Esophagus (tissue), 2 donors: ENCODE measurements around the gene PDLIM7. TPM values are rescaled to one million over a fixed set of nuclear protein-coding genes. Genes with fewer than 3 reads are reported as not detected.

Experiments
- H3K27ac ChIP-seq, 2 donors: one replicate each; pipeline ENCODE4 v1.5.1; 2013; ENCODE audit warnings: low read depth in 2 of 2, mild to moderate bottlenecking in 2 of 2, inconsistent platforms in 1 of 2, low read length in 1 of 2, moderate library complexity in 1 of 2
- H3K27me3 ChIP-seq, 2 donors: one replicate each; pipeline ENCODE4 v1.6.1; 2013; ENCODE audit warnings: low read length in 2 of 2, control low read depth in 1 of 2, mild to moderate bottlenecking in 1 of 2; ENCODE audit not compliant: insufficient read depth in 2 of 2, control insufficient read depth in 1 of 2
- H3K36me3 ChIP-seq, 2 donors: one replicate each; pipeline ENCODE4 v1.6.1; 2013; ENCODE audit warnings: low read length in 1 of 2; ENCODE audit not compliant: control insufficient read depth in 2 of 2, insufficient read depth in 2 of 2
- H3K4me1 ChIP-seq, 2 donors: one replicate each; pipeline ENCODE4 v1.6.1; 2013; ENCODE audit warnings: low read length in 1 of 2; ENCODE audit not compliant: control insufficient read depth in 2 of 2, insufficient read depth in 2 of 2
- H3K4me3 ChIP-seq, 2 donors: one replicate each; pipeline ENCODE4 v1.5.1; 2013; ENCODE audit warnings: low read length in 2 of 2, mild to moderate bottlenecking in 2 of 2, low read depth in 1 of 2, moderate library complexity in 1 of 2
- H3K9me3 ChIP-seq, 2 donors: one replicate each; pipeline ENCODE4 v1.6.1; 2013; ENCODE audit warnings: mild to moderate bottlenecking in 2 of 2, low read depth in 1 of 2, low read length in 1 of 2, moderate library complexity in 1 of 2; ENCODE audit not compliant: control insufficient read depth in 2 of 2, insufficient read depth in 1 of 2
- WGBS, 2 donors: extraction: QIAGEN DNeasy Blood & Tissue Kit; methylation state at CpG; one replicate each; pipeline ENCODE4 v1.1.7; 2013; 5-methylcytosine and 5-hydroxymethylcytosine counted together
- polyA plus RNA-seq, 2 donors: library from polyadenylated mRNA; stranded (reverse); fragments of 200-250 nt; gene quantifications; one replicate each; pipeline ENCODE4 v1.2.3, GENCODE V29; 2013
- donor health status: healthy with polysubstance abuse.
- donor health status: Bipolar disorder and iron deficiency.

PDLIM7 gene
- polyA plus RNA-seq, 2 donors: 65.4 to 102 TPM

DNA sequence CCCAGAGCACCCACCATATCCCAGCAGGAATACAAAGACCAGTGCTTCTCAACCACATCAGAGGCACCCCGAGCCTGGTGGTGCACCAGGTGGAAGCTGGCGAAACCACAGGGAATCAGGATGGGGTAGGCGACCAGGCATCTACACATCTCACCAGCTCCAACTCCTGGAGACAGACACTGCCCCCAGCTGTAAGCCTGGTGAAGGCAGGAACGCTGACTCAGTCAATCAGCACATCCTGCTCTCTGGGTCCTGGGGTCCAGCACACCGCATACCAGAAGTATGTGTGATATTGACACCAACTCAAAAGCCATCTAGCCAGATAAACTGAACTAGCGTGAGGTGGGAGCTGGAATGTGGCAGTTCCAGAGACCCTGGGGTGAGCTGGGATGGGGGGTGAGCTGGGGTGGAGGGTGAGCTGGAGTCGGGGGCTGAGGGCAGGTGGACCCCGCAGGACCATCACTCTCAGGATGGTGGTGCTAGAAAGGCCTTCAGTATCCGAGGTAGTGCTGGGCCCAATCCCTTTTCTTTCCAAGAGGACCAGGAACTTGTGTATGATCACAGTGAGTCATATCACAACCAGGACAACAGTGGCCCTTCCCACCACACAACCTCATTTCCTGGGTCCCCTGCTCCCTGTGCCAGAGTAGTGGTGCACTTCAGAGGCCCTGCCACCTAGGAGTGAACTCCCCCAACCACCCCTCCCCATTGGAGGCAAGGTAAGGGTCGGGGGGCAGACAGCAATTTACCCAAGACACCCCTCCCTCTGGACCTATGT is 26.5 kb downstream of the PDLIM7 start:
- no peak overlapping the region for H3K4me3 ChIP-seq
- peaks cover 9 to 19% of the 10 kb centered on the region in 2 donors for H3K4me1 ChIP-seq
- H3K27me3 ChIP-seq: no peaks in the 10 kb centered on the region
- H3K36me3 ChIP-seq: peaks cover 2 to 12% of the 10 kb centered on the region in 2 donors
- 81 to 85% methylated on average over 10 of the region's 10 CpGs for WGBS, 2 donors
- H3K9me3 ChIP-seq: no peaks in the 10 kb centered on the region
- H3K27ac ChIP-seq: peak overlapping the region in 1 of 2 donors; percentile 38

- H3K4me3 ChIP-seq: no peak overlapping the region
- H3K27ac ChIP-seq: no peak overlapping the region
Measured at GRCh38 chr5:177469750-177470525, 27.5 kb downstream of the PDLIM7 start.

DNA sequence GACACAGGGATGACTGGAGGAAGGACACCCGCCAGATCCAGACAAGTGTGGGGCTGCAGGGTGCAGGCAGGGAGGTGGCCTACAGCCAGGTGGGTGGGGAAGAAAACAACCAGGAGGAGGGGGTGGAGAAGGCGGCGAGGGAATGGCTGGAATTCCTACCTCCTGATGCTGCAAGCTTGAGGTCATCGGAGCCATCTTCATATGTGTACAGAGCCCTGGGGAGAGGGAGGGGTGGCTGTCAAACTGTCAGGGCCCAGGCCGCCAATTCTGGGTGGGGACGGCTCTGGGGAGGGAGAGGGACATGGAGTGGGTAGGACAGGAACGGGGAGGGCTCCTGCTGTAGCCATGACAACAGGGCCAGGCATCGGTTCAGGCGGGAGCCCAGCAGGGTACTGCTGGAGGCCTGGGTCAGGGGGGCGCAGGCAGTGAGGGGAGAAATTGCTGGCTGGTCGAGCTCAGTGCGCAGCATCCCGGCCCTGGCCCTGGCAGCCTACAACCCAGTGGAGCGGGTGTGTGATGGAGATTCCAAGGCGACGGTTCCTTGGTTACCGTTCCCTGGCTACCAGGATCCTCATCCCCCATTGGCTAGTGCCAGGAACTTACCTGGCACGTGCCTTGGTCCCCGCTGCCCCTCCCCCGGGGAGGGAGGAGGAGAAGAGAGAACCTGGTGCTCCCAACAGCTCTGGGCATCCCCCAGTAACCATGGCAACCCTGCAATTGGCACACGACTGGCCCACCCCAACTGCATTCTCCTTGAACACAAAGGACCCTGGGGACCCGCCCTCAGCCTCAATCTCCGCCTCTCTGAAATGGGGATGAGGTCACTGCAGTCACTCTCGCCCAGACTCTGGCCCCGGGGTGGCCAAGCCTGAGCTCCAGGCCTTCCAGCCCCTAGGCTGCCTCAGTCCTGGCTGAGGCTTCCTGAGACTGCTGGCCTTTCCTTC is 28.4 kb downstream of the PDLIM7 start:
- Histone ChIP-seq H3K27ac (no peak overlapping the region), H3K4me3 (no peak overlapping the region), H3K9me3 (no peaks in the 10 kb centered on the region), H3K36me3 (peaks cover 2 to 14% of the 10 kb centered on the region in 2 donors), H3K4me1 (peaks cover 9 to 19% of the 10 kb centered on the region in 2 donors), H3K27me3 (no peaks in the 10 kb centered on the region)
- WGBS, 2 donors: 63 to 71% methylated on average over 23 to 25 of the region's 25 CpGs

More at GRCh38 chr5:177469750-177470525, 27.5 kb downstream of the PDLIM7 start:
- Histone ChIP-seq H3K36me3 (peaks cover 2 to 14% of the 10 kb centered on the region in 2 donors), H3K9me3 (no peaks in the 10 kb centered on the region), H3K27me3 (no peaks in the 10 kb centered on the region), H3K4me1 (peaks cover 9 to 19% of the 10 kb centered on the region in 2 donors)
- 74 to 86% methylated on average over 8 of the region's 8 CpGs for WGBS, 2 donors

DNA sequence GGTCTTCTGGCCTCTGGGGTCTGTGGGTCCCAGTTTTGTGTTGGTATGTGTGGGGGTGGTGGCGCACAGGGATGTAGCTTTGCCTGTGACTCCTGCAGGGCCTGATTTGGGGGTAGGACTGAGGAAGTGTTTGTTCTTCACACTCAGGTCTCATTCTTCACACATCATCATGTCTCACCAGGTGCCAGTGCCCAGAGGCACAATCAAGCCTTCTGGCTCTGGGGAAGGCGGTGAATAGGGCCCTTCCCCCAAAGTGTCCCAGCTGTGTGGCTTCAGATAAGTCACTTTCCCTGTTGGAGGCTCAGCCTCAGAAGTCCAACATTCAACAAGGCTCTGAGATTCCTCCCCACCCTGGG is 29.1 kb downstream of the PDLIM7 start:
- Histone ChIP-seq H3K27me3 (no peaks in the 10 kb centered on the region), H3K9me3 (no peaks in the 10 kb centered on the region), H3K4me3 (no peak overlapping the region), H3K4me1 (peaks cover 9 to 19% of the 10 kb centered on the region in 2 donors), H3K36me3 (peaks cover 2 to 14% of the 10 kb centered on the region in 2 donors), H3K27ac (no peak overlapping the region)
- 79 to 80% methylated on average over 2 of the region's 2 CpGs for WGBS, 2 donors

- H3K27me3 ChIP-seq: no peaks in the 10 kb centered on the region
- 95% methylated on average over 31 of the region's 31 CpGs for WGBS, 2 donors
- peaks cover 2 to 14% of the 10 kb centered on the region in 2 donors for H3K36me3 ChIP-seq
- peaks cover 6 to 16% of the 10 kb centered on the region in 2 donors for H3K4me1 ChIP-seq
- no peak overlapping the region for H3K4me3 ChIP-seq
- no peaks in the 10 kb centered on the region for H3K9me3 ChIP-seq
- no peak overlapping the region for H3K27ac ChIP-seq
Measured at GRCh38 chr5:177467436-177467835, 30.0 kb downstream of the PDLIM7 start.

DNA sequence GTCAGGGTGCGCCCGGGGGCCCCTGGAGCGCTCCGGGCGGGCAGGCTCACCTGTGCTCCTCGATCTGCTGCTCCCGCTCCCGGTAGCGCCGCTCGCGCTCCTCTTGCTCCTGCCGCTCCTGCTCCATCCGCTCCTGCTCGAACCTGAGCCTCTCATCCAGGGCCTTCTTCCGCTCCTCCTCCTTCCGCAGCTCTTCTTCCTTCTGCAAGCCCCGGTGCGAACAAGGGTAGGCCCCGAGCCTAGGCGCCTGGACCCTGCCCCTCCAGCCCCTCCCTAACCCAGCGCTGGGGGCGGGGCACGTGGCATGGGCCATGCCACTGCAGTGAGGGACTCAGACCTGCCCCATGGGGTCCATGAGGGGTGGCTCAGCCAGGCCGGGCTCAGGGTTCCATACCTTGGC is 30.5 kb downstream of the PDLIM7 start:
- peaks cover 2 to 14% of the 10 kb centered on the region in 2 donors for H3K36me3 ChIP-seq
- 95% methylated on average over 25 of the region's 25 CpGs for WGBS, 2 donors

DNA sequence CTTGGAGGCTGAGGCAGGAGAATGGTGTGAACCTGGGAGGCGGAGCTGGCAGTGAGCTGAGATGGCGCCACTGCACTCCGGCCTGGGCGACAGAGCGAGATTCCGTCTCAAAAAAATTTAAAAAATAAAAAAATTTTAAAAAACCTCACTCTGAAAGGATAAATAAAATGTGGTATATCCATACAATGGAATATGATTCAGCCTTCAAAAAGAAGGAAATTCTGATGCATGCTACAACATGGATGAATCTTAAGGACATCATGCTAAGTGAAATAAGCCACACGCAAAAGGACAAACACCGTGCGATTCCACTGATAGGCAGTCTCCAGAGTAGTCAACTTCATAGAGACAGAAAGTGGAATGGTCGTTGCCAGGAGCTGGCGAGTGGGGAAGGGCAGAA is 32.4 kb downstream of the PDLIM7 start:
- Histone ChIP-seq H3K36me3 (peaks cover 2 to 15% of the 10 kb centered on the region in 2 donors), H3K27me3 (no peaks in the 10 kb centered on the region), H3K9me3 (no peaks in the 10 kb centered on the region), H3K27ac (no peak overlapping the region), H3K4me1 (peaks cover 0 to 4% of the 10 kb centered on the region in 2 donors), H3K4me3 (no peak overlapping the region)
- 96 to 97% methylated on average over 11 of the region's 11 CpGs for WGBS, 2 donors

More for the DNA sequence above, 30.5 kb downstream of the PDLIM7 start:
- peaks cover 4 to 10% of the 10 kb centered on the region in 2 donors for H3K4me1 ChIP-seq
- no peaks in the 10 kb centered on the region for H3K9me3 ChIP-seq
- no peak overlapping the region for H3K4me3 ChIP-seq
- H3K27me3 ChIP-seq: no peaks in the 10 kb centered on the region
- H3K27ac ChIP-seq: no peak overlapping the region

DNA sequence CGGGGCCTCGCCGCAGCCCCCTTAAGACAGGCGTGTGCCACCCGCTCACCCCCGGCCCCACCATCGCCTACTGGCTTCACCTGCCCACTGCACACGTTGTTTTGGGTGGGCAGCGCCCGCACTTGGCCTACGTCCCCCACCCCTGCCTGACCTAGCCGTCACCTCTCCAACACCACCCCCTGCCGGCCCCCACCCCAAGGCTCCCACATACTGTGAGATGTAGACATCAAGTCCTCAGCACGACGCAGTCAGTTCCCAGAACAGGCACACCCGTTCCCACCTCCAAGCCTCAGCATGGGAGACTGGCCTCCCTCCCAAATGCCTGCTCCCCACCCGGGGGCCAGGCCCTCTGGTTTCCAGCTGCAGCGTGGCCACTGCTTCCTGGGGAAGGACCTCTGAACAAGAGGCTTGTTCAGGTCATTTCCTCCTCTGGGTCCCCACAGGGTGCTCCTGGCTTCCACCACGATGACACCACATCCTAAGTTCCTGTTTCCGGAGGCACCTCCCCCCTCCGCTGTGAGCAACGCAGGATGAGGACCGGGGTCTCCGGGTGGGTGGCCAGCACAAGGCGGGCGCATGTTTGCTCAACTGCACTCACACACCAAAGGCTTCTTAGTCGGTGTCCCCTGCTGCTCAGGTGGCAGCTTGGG is 35.3 kb downstream of the PDLIM7 start:
- Histone ChIP-seq H3K4me1 (no peaks in the 10 kb centered on the region), H3K4me3 (no peak overlapping the region), H3K27ac (peak overlapping the region in 1 of 2 donors; percentile 29), H3K36me3 (peaks cover 5 to 15% of the 10 kb centered on the region in 2 donors), H3K9me3 (no peaks in the 10 kb centered on the region), H3K27me3 (no peaks in the 10 kb centered on the region)
- 72 to 81% methylated on average over 27 of the region's 27 CpGs for WGBS, 2 donors
